ENCODE measurements around the gene CTCF.
"Not testable (repeated sequence)": the region's sequence is repeated elsewhere in the genome, so short reads cannot be mapped to it uniquely, and the experiment has no call there.

The CTCF gene

GRCh38 chr16:67530013-67530939 is 32.0 kb upstream of the CTCF start:
- H3K4me1 Mint-ChIP-seq = peaks cover 27% of the 10 kb centered on the region
- H3K27ac Mint-ChIP-seq = no peak overlapping the region
- H3K36me3 Mint-ChIP-seq = no peaks in the 10 kb centered on the region
- no peaks in the 10 kb centered on the region for H3K9me3 Mint-ChIP-seq
- H3K27me3 Mint-ChIP-seq = peaks cover 9% of the 10 kb centered on the region
- H3K4me3 Mint-ChIP-seq = peak overlapping the region; percentile 87

DNA sequence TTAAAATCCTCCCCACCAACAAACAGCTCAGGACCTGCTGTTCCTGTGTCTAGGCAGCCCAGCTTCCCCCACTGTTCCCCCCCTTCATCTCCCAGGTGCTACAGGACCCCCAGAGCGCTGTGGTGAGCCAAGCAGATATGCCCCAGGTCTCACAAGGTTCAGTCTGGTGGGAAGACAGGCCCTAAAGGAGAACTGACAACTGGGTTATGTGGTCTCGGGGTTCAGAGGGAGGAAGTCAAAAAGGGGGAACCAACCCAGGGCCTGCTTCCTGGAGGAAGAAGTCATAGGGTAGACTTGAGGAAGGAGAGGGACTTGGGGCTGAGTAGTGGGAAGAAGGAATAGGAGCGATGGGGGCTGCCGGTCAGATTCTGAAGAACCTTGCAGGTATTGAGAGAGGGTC is 31.1 kb upstream of the CTCF start:
- H3K27ac Mint-ChIP-seq = no peak overlapping the region
- peaks cover 9% of the 10 kb centered on the region for H3K27me3 Mint-ChIP-seq
- peaks cover 30% of the 10 kb centered on the region for H3K4me1 Mint-ChIP-seq
- no peak overlapping the region for H3K4me3 Mint-ChIP-seq
- no peaks in the 10 kb centered on the region for H3K36me3 Mint-ChIP-seq
- H3K9me3 Mint-ChIP-seq = no peaks in the 10 kb centered on the region

DNA sequence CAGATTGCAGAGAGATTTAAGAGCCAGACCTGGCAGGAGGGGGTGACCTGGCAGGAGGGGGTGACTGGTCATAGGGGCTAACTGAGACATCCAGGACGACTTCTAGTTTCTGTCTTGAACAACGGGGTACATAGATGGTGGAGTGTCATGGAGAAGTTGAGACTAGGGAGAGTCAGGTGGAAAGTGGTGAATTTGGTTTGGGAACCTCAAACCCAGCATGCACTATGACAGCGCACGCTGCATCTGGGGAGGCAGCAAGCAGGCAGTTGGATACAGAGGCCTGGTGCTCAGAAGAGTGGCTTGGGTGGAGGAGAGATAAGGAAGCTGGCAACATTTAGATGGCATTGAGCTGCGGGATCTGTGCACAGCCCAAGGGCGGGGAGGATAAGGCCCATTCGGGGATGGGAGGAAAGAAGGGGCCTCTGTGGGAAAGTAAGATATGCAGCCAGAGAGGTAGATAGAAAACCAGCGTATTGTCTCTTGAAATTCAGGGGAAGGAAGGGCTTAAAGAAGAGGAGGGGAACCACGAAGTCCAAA is 29.2 kb upstream of the CTCF start:
- H3K4me1 Mint-ChIP-seq = peaks cover 39% of the 10 kb centered on the region
- no peaks in the 10 kb centered on the region for H3K36me3 Mint-ChIP-seq
- H3K27ac Mint-ChIP-seq = no peak overlapping the region
- H3K9me3 Mint-ChIP-seq = no peaks in the 10 kb centered on the region
- peaks cover 9% of the 10 kb centered on the region for H3K27me3 Mint-ChIP-seq
- H3K4me3 Mint-ChIP-seq = no peak overlapping the region

GRCh38 chr16:67533987-67534386 is 28.3 kb upstream of the CTCF start:
- not testable (repeated sequence) for H3K36me3 Mint-ChIP-seq, H3K27ac Mint-ChIP-seq, H3K9me3 Mint-ChIP-seq, H3K4me3 Mint-ChIP-seq, H3K27me3 Mint-ChIP-seq
- H3K4me1 Mint-ChIP-seq = peaks cover 42% of the 10 kb centered on the region

GRCh38 chr16:67534431-67534830 is 27.9 kb upstream of the CTCF start:
- Mint-ChIP-seq H3K9me3 (no peaks in the 10 kb centered on the region), H3K27me3 (peaks cover 9% of the 10 kb centered on the region), H3K4me3 (no peak overlapping the region), H3K4me1 (peaks cover 46% of the 10 kb centered on the region), H3K36me3 (no peaks in the 10 kb centered on the region), H3K27ac (no peak overlapping the region)

DNA sequence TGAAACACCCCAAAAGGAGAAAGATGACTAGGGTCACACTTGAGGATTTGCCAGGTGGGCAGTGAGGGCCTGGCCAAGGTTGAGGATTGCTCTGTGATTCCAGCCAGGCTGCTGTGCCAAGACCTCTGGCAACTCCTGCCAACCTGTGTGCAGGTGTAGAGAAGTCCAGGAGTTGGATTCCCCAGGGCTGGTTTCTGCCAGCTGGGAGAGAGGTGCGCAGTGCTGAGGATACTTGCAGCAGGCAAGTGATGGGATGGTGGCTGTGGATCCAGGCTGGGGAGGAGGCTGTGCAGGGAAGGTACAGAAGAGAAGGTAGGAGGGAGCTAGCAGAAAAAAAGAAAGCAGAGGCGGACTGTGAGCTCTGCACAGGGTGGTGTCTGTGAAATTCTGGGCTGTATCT is 27.1 kb upstream of the CTCF start:
- Mint-ChIP-seq H3K4me1 (peaks cover 45% of the 10 kb centered on the region), H3K4me3 (peak overlapping the region; percentile 24), H3K36me3 (no peaks in the 10 kb centered on the region), H3K27me3 (peaks cover 6% of the 10 kb centered on the region), H3K9me3 (no peaks in the 10 kb centered on the region), H3K27ac (no peak overlapping the region)

- H3K36me3 Mint-ChIP-seq = peaks cover 2% of the 10 kb centered on the region
- no peaks in the 10 kb centered on the region for H3K27me3 Mint-ChIP-seq
- H3K27ac Mint-ChIP-seq = peak overlapping the region; percentile 76
- peak overlapping the region; percentile 83 for H3K4me3 Mint-ChIP-seq
- H3K9me3 Mint-ChIP-seq = no peaks in the 10 kb centered on the region
- peaks cover 43% of the 10 kb centered on the region for H3K4me1 Mint-ChIP-seq
These were observed 25.1 kb upstream of the CTCF start for GRCh38 chr16:67537270-67537635.

- Mint-ChIP-seq H3K27me3 (no peaks in the 10 kb centered on the region), H3K4me3 (peak overlapping the region; percentile 83), H3K9me3 (no peaks in the 10 kb centered on the region), H3K36me3 (peaks cover 2% of the 10 kb centered on the region), H3K27ac (no peak overlapping the region), H3K4me1 (peaks cover 48% of the 10 kb centered on the region)
These were observed 24.4 kb upstream of the CTCF start for GRCh38 chr16:67537636-67538591.

- Mint-ChIP-seq H3K4me1 (peaks cover 42% of the 10 kb centered on the region), H3K27ac (peak overlapping the region; percentile 30), H3K36me3 (peaks cover 2% of the 10 kb centered on the region)
These were observed 23.6 kb upstream of the CTCF start for GRCh38 chr16:67538666-67539101.

DNA sequence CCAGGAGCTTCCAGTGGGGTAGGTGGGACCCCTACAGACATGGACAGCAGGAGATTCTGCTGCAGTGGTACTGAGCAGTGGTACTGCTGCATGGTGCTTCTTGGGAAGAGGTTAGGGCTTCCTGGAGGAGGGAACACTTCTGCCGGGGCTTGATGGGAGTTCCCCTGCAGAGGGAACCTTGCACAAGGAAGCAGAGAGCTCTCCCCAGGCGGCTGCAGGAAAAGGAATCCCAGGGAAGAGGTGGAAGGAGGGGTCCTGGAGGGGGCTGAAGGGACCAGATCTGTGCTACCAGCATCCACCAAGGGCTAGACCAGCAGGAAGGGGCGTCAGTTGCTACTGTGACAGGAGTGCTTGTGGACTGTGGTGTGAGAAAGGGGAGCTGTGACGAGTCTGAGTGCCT is 23.1 kb upstream of the CTCF start:
- no peaks in the 10 kb centered on the region for H3K27me3 Mint-ChIP-seq
- H3K9me3 Mint-ChIP-seq = no peaks in the 10 kb centered on the region
- H3K36me3 Mint-ChIP-seq = peaks cover 2% of the 10 kb centered on the region
- H3K4me1 Mint-ChIP-seq = peaks cover 42% of the 10 kb centered on the region
- peak overlapping the region; percentile 30 for H3K27ac Mint-ChIP-seq
- H3K4me3 Mint-ChIP-seq = peak overlapping the region; percentile 77

More at GRCh38 chr16:67538666-67539101, 23.6 kb upstream of the CTCF start:
- peak overlapping the region; percentile 77 for H3K4me3 Mint-ChIP-seq
- no peaks in the 10 kb centered on the region for H3K27me3 Mint-ChIP-seq
- H3K9me3 Mint-ChIP-seq = no peaks in the 10 kb centered on the region

- peaks cover 42% of the 10 kb centered on the region for H3K4me1 Mint-ChIP-seq
These were observed 22.4 kb upstream of the CTCF start for GRCh38 chr16:67539691-67540635.

GRCh38 chr16:67540756-67541155 is 21.6 kb upstream of the CTCF start:
- Mint-ChIP-seq H3K4me1 (peaks cover 36% of the 10 kb centered on the region), H3K4me3 (peak overlapping the region; percentile 19), H3K36me3 (peaks cover 2% of the 10 kb centered on the region), H3K27me3 (no peaks in the 10 kb centered on the region), H3K27ac (no peak overlapping the region), H3K9me3 (no peaks in the 10 kb centered on the region)

More at GRCh38 chr16:67539691-67540635, 22.4 kb upstream of the CTCF start:
- H3K9me3 Mint-ChIP-seq = no peaks in the 10 kb centered on the region
- peaks cover 2% of the 10 kb centered on the region for H3K36me3 Mint-ChIP-seq
- peak overlapping the region; percentile 19 for H3K4me3 Mint-ChIP-seq
- no peaks in the 10 kb centered on the region for H3K27me3 Mint-ChIP-seq
- H3K27ac Mint-ChIP-seq = no peak overlapping the region

GRCh38 chr16:67541391-67542263 is 20.7 kb upstream of the CTCF start:
- Mint-ChIP-seq H3K36me3 (peaks cover 2% of the 10 kb centered on the region), H3K27me3 (no peaks in the 10 kb centered on the region), H3K27ac (peak overlapping the region; percentile 23), H3K4me3 (no peak overlapping the region), H3K4me1 (peaks cover 36% of the 10 kb centered on the region), H3K9me3 (no peaks in the 10 kb centered on the region)

- Mint-ChIP-seq H3K27me3 (no peaks in the 10 kb centered on the region), H3K4me1 (peaks cover 38% of the 10 kb centered on the region), H3K4me3 (no peak overlapping the region), H3K36me3 (peaks cover 2% of the 10 kb centered on the region), H3K9me3 (no peaks in the 10 kb centered on the region), H3K27ac (no peak overlapping the region)
These were observed 19.9 kb upstream of the CTCF start for GRCh38 chr16:67542464-67542863.
